PC-3 (cell line): Measurements from ENCODE around the gene ZGRF1. TPM values are rescaled to one million over a fixed set of nuclear protein-coding genes. Genes with fewer than 3 reads are reported as not detected.

Source experiments
- ATAC-seq: fragments of 200-7000 bp; cut with Tn5 transposase; 2 replicates; pipeline ENCODE4 v1.9.1; 2020; ENCODE audit warnings: mild to moderate bottlenecking, moderate library complexity
- BruUV-seq: library from RNA; stranded (reverse); fragments of 400-500 nt; replicated peaks from 2 replicates; lab custom pipeline; 2021; lab: Mats Ljungman, UMichigan
- CTCF ChIA-PET: fragments of 300-600 bp; sonication (Branson Sonifier 250); formaldehyde crosslinking; loops from one replicate; lab custom pipeline; 2022; ENCODE audit warnings: antibody characterized with exemption; lab: Charles Lee
- POLR2A ChIA-PET: fragments of 300-600 bp; sonication (Branson Sonifier 250); formaldehyde crosslinking; loops from one replicate; lab custom pipeline; 2022; ENCODE audit warnings: antibody characterized with exemption; ENCODE audit not compliant: unreplicated experiment; lab: Charles Lee
- DNase-seq: peaks from one replicate; pipeline ENCODE4 v3.0.0-alpha.2; 2015
- H2AFZ ChIP-seq: fragments of 300-600 bp; sonication (generic); 2 replicates; pipeline ENCODE4 v1.6.0; 2016; ENCODE audit warnings: antibody characterized with exemption, low read length
- H3F3A ChIP-seq: fragments of 300-600 bp; sonication (generic); one replicate; pipeline ENCODE4 v1.6.0; 2017; ENCODE audit warnings: antibody characterized with exemption, low read length, control low read depth, mild to moderate bottlenecking; ENCODE audit not compliant: unreplicated experiment
- H3K27ac ChIP-seq: fragments of 300-600 bp; sonication (generic); 2 replicates; pipeline ENCODE4 v1.5.1; 2016; ENCODE audit warnings: mild to moderate bottlenecking, low read length
- H3K27me3 ChIP-seq: fragments of 300-600 bp; sonication (generic); 2 replicates; pipeline ENCODE4 v1.6.1; 2016; ENCODE audit warnings: low read length, mixed read lengths
- H3K36me3 ChIP-seq: fragments of 300-600 bp; sonication (generic); 2 replicates; pipeline ENCODE4 v1.6.1; 2016; ENCODE audit warnings: low read depth, mixed run types, low read length, mixed read lengths
- H3K4me1 ChIP-seq: fragments of 300-600 bp; sonication (generic); 2 replicates; pipeline ENCODE4 v1.5.1; 2016; ENCODE audit warnings: low read length; ENCODE audit not compliant: insufficient read depth
- H3K4me2 ChIP-seq: fragments of 300-600 bp; sonication (generic); 2 replicates; pipeline ENCODE4 v1.6.0; 2016; ENCODE audit warnings: low read length
- H3K4me3 ChIP-seq: fragments of 300-600 bp; sonication (generic); 2 replicates; pipeline ENCODE4 v1.5.1; 2016; ENCODE audit warnings: mild to moderate bottlenecking, low read length, mixed read lengths
- H3K79me2 ChIP-seq: fragments of 300-600 bp; sonication (generic); 2 replicates; pipeline ENCODE4 v1.6.1; 2017; ENCODE audit warnings: low read length, mixed read lengths
- H3K9ac ChIP-seq: fragments of 300-600 bp; sonication (generic); 2 replicates; pipeline ENCODE4 v1.6.0; 2016; ENCODE audit warnings: mild to moderate bottlenecking, low read length
- H3K9me2 ChIP-seq: fragments of 300-600 bp; sonication (generic); replicated peaks from 2 replicates; pipeline ENCODE4 v1.6.1; 2016; ENCODE audit warnings: mixed run types, low read length, mixed read lengths
- H3K9me3 ChIP-seq: fragments of 300-600 bp; sonication (generic); 2 replicates; pipeline ENCODE4 v1.6.1; 2016; ENCODE audit warnings: low read length, mixed read lengths
- H4K20me1 ChIP-seq: fragments of 300-600 bp; sonication (generic); 2 replicates; pipeline ENCODE4 v1.6.1; 2016; ENCODE audit warnings: low read length, mixed read lengths
- EZH2 ChIP-seq: fragments of 300-600 bp; sonication (generic); IDR thresholded peaks from one replicate; pipeline ENCODE4 v1.6.1; 2017; ENCODE audit warnings: antibody characterized with exemption, mild to moderate bottlenecking, low read length; ENCODE audit not compliant: unreplicated experiment
- EZH2phosphoT487 ChIP-seq: fragments of 300-600 bp; sonication (generic); IDR thresholded peaks from 2 replicates; pipeline ENCODE4 v1.6.1; 2018; ENCODE audit warnings: mild to moderate bottlenecking, antibody characterized with exemption, low read length, borderline replicate concordance
- intact Hi-C: fragments of 100-400 bp; cut with micrococcal nuclease; formaldehyde crosslinking; loops from 2 replicates; pipeline ENCODE4 v1.9.0; 2023
- total RNA-seq: library from RNA; depleted of rRNA; stranded (reverse); fragments of >200 nt; gene quantifications from 2 replicates; pipeline ENCODE4 v1.2.3, GENCODE V29; 2014
- TF ChIP-seq, protein P1 (sequence below): fragments of 300-600 bp; sonication (generic); conservative IDR thresholded peaks from 2 replicates; pipeline ENCODE4 v1.5.1; 2017; ENCODE audit warnings: antibody characterized with exemption, low read depth, mild to moderate bottlenecking, low read length

ZGRF1 gene
- total RNA-seq, 1 experiment from 2014 or later = 7.3 TPM

DNA sequence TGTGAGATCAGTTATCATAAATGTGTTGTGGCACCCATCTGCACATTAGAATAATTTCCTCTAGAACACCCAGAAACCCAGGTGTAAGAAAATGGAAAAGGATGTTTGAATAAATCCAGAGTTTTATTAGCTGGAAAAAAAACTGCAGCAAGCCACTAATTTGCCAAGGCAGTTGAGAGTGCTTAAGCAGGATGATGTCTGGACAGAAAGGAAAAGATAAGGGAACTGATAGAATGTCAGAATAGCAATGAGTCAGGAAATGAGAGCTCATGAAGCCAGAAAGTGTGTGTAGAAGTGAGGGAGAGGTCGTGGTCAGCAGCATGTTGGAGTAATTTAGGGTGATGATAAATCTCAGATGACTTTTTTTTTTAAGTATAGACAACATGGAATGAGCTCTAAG is 105.6 kb downstream of the ZGRF1 start:
- CTCF ChIA-PET = no interaction called here
- ATAC-seq = no peak
- H3K27ac ChIP-seq = no peak overlapping the region
- no peaks in the 10 kb centered on the region for H3K36me3 ChIP-seq
- H3K4me2 ChIP-seq = no peak overlapping the region
- H3K9me3 ChIP-seq = no peaks in the 10 kb centered on the region
- H3K4me1 ChIP-seq = no peaks in the 10 kb centered on the region
- DNase-seq = no peak
- no peaks in the 10 kb centered on the region for H3K27me3 ChIP-seq
- POLR2A ChIA-PET = no interaction called here
- no peak overlapping the region for H3K9ac ChIP-seq
- no peaks in the 10 kb centered on the region for H3K79me2 ChIP-seq
- no TSS peak for BruUV-seq
- no peak overlapping the region for H3K4me3 ChIP-seq
- H2AFZ ChIP-seq = no peak overlapping the region
- intact Hi-C loops = no loop called here
- no peak for TF ChIP-seq EZH2
- TF ChIP-seq, protein P1, sequence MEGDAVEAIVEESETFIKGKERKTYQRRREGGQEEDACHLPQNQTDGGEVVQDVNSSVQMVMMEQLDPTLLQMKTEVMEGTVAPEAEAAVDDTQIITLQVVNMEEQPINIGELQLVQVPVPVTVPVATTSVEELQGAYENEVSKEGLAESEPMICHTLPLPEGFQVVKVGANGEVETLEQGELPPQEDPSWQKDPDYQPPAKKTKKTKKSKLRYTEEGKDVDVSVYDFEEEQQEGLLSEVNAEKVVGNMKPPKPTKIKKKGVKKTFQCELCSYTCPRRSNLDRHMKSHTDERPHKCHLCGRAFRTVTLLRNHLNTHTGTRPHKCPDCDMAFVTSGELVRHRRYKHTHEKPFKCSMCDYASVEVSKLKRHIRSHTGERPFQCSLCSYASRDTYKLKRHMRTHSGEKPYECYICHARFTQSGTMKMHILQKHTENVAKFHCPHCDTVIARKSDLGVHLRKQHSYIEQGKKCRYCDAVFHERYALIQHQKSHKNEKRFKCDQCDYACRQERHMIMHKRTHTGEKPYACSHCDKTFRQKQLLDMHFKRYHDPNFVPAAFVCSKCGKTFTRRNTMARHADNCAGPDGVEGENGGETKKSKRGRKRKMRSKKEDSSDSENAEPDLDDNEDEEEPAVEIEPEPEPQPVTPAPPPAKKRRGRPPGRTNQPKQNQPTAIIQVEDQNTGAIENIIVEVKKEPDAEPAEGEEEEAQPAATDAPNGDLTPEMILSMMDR = no peak
- no peak for TF ChIP-seq EZH2phosphoT487
- no peaks in the 10 kb centered on the region for H3F3A ChIP-seq
- no peaks in the 10 kb centered on the region for H4K20me1 ChIP-seq
- no peaks in the 10 kb centered on the region for H3K9me2 ChIP-seq

DNA sequence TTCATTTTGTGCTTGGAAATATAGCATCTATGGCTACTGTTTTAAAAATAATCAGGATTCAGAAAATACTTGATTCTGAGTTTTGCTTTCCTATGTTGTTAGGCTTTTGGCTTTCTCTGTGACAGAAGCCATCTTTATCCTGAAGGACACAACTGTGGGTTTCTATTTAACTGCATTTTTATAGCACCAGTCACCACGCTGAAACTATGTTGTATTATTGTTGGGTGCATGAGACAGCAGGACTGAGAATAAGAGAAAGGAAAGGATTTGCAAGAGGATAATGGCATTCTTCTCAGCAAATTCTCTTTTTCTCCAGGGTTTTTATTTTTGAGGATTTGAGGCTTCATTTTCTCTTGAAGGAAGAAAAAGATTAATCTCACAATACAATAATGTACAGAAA is 110.6 kb downstream of the ZGRF1 start:
- CTCF ChIA-PET = no interaction called here
- H3K9me3 ChIP-seq = no peaks in the 10 kb centered on the region
- no peak overlapping the region for H3K27ac ChIP-seq
- no peak for ATAC-seq
- no peaks in the 10 kb centered on the region for H3K79me2 ChIP-seq
- H3K4me1 ChIP-seq = no peaks in the 10 kb centered on the region
- POLR2A ChIA-PET = no interaction called here
- H3K36me3 ChIP-seq = no peaks in the 10 kb centered on the region
- no peak overlapping the region for H3K4me3 ChIP-seq
- H3F3A ChIP-seq = no peaks in the 10 kb centered on the region
- DNase-seq = peak; percentile 33
- intact Hi-C loops = no loop called here
- no TSS peak for BruUV-seq
- no peaks in the 10 kb centered on the region for H3K9me2 ChIP-seq
- H4K20me1 ChIP-seq = no peaks in the 10 kb centered on the region
- no peak overlapping the region for H2AFZ ChIP-seq
- TF ChIP-seq, protein P1 = no peak
- TF ChIP-seq EZH2 (no peak), EZH2phosphoT487 (no peak)
- no peaks in the 10 kb centered on the region for H3K27me3 ChIP-seq
- H3K9ac ChIP-seq = no peak overlapping the region
- H3K4me2 ChIP-seq = no peak overlapping the region

DNA sequence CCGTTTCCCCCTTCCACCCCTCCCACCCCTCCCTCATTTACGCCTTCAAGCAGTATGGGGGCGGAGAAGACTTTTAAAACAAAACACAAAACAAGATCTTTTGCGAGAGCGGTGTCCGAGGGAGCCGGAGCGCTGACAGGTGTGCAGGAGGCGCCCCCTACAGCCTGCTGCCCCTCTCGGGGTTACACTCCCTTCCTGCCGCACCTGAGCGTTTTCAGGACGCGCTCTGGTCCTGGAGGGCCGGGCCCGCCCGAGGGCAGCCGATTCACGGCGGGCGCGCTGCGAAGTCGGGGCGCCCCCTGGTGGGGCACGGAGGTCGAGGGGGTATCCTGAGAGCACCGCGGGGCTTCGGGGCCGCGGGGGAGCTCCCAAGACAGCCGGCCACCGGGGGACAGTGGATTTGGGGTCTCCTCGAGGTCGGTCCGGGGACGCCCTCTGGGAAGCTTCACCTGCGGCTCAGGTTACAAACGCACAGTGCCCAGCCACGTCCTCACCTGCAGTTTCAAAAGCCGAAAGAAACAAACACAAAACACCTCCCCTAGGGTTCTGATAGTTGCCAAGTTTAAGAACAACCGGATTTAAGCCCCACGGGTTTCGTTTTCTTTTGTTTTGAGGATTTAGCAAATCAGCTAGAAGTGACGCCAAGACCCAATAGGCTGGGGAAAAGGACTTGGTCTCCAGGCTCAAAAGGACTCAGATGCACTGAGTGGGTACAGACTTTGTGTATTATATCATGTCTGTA is 112.8 kb downstream of the ZGRF1 start:
- H3K9ac ChIP-seq = peak overlapping the region; percentile 44

More for the DNA sequence above, 112.8 kb downstream of the ZGRF1 start:
- POLR2A ChIA-PET = no interaction called here
- BruUV-seq = no TSS peak
- Histone ChIP-seq H3K27ac (no peak overlapping the region), H4K20me1 (no peaks in the 10 kb centered on the region), H2AFZ (peak overlapping the region; percentile 98), H3K9me2 (no peaks in the 10 kb centered on the region), H3K4me1 (no peaks in the 10 kb centered on the region), H3K36me3 (no peaks in the 10 kb centered on the region), H3K4me3 (peak overlapping the region; percentile 79), H3K9me3 (no peaks in the 10 kb centered on the region), H3F3A (no peaks in the 10 kb centered on the region), H3K79me2 (no peaks in the 10 kb centered on the region), H3K4me2 (peak overlapping the region; percentile 93), H3K27me3 (peaks cover 16% of the 10 kb centered on the region)
- CTCF ChIA-PET = interaction anchor here (0.6 kb wide), 1 partner anchor 89 kb away, joined by 3 read pairs; no protein-coding TSS in a partner anchor
- DNase-seq (peak; percentile 71), ATAC-seq (peak; percentile 92)
- intact Hi-C loops = loop anchor here (1.0 to 2.0 kb wide), 3 partner anchors 81 to 196 kb away; no protein-coding TSS in a partner anchor
- TF ChIP-seq, protein P1 = peak; percentile 83
- no peak for TF ChIP-seq EZH2
- TF ChIP-seq EZH2phosphoT487 = no peak
